NOMO-1 treated with DMSO at 0.1 percent for 48 hours (cell line): ENCODE data around the gene ID3.

Experiments used
- DNase-seq: peaks from one replicate; lab custom pipeline; 2025; ENCODE audit not compliant: unreplicated experiment; lab: John Stamatoyannopoulos, UW

The ID3 gene, protein sequence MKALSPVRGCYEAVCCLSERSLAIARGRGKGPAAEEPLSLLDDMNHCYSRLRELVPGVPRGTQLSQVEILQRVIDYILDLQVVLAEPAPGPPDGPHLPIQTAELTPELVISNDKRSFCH

GRCh38 chr1:23559136-23559984, at the start of gene ID3:
ID3 (minus strand) TSS chr1:23559501; CDS start chr1:23559426, 75 bp downstream.
- peak; percentile 95 for DNase-seq

DNA sequence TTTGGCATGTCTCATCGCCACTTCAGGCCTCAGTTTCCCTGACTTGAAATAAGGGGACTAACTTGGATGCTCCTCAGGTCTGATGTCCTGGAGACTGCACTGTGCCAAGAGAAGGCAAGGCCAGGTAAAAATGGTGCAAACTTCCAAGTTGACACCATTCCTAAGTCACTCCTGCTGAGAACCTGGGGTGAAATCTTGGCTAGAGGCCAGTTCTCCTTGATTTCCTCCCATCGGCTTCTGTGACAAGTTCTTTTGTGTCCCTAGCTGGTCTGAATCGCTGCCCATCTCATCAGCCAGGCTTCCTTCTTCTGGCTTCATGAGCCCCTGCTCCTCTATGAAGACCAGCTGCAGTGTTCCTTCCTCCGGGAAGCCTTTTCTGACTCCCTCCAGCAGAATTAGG, 48.6 kb upstream of the ID3 start:
- DNase-seq: no peak

GRCh38 chr1:23601968-23602876, 42.9 kb upstream of the ID3 start:
- DNase-seq: no peak

DNA sequence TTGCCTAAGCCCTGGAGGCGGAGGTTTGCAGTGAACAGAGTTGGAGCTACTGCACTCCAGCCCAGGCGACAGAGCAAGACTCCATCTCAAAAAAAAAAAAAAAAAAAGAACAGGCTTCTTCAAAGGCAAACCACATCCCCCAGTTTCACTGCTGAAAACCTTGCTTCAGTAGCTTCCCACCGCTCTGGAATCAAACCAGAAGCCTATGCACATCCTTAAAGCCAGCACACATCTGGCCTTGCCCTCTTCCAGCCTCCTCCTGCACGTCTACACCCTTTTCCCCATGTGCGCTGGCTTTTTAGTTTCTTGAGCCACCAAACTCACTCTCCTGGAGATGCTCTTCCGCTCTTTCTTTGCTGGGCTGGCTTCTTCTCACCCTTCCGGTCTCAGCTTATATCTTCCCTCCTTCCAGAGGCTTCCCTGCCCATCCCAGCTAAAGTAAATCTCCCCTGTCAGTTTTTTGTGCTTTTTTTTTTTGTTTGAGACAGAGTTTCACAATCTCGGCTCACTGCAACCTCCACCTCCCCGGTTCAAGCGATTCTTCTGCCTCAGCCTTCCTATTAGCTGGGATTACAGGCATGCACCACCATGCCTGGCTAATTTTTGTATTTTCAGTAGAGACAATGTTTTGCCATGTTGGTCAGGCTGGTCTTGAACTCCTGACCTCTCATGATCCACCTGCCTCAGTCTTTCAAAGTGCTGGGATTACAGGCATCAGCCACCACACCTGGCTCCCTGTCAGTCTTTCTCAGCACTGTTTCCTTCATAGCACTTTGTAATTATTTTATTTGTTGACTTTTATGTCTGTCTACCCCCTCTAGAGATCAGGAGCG, 42.0 kb upstream of the ID3 start:
- DNase-seq: no peak

DNA sequence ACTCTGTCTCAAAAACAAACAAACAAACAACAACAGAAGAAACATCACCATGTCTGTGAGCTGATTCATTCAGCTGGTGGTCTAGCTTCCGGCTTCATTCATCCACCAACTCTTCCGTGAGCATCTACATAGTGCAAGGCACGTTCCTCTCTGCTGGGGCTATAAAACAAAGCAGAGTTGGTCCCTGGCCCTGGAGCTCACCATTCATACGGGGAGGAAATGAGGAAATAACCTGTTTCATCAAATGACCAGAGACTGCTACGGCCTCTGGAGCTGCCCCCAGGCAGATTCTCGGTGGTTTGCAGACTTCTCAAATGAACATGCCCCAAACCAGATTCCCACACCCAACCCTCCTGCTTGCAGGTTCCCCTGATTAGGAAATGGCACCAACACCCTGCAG, 41.0 kb upstream of the ID3 start:
- DNase-seq: peak; percentile 8

- DNase-seq: no peak
These were observed 39.8 kb upstream of the ID3 start for GRCh38 chr1:23599125-23599524.

DNA sequence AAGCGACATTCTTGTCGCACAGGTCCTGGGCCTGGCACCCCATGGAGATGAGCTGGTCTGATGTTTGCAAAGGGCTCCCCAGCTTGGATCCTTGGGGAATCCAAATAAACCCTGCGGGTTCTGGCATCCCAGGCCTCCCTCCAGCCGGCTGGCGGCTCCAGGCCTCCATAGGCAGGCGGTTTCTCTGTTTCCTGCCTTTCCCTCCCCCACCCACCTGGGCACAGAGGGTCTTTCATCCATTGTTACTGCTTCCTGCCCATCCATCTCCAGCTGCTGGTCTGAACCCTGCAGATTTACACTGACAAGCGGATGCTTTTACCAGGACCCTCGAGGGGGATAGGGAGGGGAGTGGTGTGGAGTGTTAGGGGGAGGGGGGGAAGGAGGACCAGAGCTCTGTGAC, 39.1 kb upstream of the ID3 start:
- DNase-seq: no peak

GRCh38 chr1:23597635-23598388, 38.5 kb upstream of the ID3 start:
- no peak for DNase-seq

DNA sequence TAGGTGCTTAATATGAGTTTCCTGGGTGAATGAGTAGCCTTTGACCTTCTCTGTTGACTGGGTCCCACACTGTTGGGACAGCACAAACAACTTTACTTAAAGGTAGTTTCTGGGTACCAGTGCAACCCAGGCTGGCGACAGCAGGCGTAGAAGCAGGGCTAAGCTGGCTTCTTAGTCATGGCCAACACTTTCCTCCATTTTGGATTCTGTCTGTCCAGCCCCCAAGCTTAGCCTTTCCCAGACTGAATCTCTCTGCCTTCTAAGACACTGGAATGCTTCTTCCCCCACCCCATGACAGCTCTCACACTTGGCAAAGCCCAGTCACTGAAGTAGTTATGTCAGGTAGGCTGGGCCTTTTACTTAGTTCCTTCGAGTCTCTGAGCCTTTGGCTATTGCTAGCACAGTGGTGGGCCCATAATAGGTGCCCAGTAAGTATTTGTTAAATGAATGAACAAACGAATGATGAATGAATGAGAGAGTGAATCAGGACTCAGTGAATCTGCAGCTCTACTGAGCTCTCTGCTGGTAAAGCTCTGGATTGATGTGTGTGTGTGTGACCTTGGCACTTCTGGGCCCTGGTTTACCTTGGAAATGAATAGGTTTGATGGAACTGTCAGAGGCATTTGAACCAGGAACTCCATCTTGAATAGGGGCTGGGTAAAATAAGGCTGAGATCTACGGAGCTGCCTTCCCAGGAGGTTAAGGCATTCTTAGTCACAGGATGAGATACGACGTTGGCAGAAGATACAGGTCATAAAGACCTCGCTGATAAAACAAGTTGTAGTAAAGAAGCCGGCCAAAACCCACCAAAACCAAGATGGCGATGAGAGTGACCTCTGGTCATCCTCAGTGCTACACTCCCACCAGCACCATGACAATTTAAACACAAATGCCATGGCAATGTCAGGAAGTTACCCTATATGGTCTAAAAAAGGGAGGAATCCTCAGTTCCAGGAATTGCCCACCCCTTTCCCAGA, 37.4 kb upstream of the ID3 start:
- no peak for DNase-seq

- DNase-seq: peak; percentile 39
These were observed 35.6 kb upstream of the ID3 start for GRCh38 chr1:23594927-23595353.

GRCh38 chr1:23594149-23594907, 35.0 kb upstream of the ID3 start:
- DNase-seq: no peak

DNA sequence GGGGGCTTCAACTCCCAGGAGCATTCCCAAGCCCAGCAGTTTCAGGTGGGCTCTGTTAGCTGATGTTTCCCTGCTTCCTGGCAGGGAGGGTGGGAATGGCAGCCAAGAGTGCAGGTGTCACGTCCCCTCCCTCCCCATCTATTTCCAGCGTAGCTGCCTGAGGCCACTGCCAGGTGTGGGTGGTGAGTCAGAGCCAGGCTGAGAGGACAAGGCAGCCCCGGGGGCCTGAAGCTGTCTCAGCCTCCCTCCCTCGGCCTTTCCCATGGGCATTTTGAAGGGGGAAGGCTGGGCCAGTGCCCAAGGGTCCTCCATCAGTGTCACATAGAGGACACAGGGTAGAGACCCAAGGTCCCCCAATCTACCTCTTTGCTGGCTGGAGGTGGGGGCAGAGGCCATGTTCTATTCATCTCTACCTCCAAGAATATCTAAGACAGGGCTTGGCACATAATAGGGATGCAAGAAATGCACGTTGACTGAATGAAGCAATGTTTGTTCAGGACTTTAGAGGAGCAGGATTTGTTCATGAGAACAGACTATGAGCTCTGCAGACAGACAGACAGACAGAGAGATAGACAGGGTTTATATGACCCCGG, 34.4 kb upstream of the ID3 start:
- DNase-seq: no peak

DNA sequence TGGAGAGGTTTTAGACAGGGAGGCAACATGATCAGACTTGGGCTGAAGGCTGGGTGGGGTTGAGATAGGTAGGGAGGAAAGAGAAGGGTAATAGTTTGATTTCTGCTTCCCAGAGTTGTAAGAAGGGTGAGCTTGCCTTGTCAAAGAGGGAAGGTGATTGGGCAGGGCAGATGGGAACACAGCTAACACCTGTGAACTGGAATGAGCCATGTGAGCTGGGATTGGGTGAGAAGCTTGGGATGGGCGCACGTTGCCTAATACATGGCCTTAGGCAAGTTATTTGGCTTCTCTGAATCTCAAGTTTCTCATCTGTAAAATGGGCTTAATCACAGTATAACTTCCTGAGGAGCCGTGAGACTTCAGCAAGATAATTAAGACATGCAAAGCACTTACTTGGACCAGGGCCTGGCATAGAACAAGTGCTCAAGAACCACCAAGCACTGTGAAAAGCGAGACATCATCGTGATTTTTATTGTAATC, 33.8 kb upstream of the ID3 start:
- DNase-seq: no peak

- peak; percentile 12 for DNase-seq
These were observed 33.0 kb upstream of the ID3 start for GRCh38 chr1:23592209-23592892.

DNA sequence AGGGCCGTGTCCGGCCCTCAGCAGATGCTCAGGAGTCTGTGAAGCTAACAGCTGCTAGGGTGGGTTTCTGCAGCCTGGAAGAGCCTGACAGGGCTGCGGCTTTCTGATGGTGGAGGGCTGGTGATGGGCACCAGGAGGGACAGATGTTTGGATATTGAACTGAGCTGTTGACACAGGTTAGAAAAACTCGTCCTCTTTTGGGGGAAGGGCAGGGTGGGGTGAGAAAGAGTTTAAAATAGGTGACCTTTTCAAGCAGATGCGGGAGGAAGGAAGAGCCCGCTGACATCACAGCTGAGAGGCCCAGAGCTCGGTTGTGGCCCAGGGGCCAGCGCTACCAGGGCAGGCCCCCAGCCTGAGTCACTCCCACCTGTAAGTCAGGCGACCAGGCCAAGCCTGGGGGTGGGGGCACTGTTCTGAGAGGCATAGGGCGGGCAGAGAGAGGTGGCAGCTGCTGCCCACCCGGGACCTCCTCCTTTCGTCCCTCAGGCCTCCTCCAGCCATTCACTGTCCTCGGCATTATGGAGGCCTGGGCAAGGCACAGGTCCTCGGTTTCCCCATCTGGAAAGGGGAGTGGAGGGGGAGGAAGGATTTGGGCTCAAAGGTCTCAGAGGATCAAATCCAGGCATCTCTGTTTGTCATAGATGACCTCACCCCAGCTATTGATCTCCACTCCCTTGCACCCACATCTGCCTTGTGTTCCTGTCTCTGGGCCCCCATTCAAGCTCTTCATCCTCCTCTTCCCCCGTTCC, 32.3 kb upstream of the ID3 start:
- DNase-seq: no peak

DNA sequence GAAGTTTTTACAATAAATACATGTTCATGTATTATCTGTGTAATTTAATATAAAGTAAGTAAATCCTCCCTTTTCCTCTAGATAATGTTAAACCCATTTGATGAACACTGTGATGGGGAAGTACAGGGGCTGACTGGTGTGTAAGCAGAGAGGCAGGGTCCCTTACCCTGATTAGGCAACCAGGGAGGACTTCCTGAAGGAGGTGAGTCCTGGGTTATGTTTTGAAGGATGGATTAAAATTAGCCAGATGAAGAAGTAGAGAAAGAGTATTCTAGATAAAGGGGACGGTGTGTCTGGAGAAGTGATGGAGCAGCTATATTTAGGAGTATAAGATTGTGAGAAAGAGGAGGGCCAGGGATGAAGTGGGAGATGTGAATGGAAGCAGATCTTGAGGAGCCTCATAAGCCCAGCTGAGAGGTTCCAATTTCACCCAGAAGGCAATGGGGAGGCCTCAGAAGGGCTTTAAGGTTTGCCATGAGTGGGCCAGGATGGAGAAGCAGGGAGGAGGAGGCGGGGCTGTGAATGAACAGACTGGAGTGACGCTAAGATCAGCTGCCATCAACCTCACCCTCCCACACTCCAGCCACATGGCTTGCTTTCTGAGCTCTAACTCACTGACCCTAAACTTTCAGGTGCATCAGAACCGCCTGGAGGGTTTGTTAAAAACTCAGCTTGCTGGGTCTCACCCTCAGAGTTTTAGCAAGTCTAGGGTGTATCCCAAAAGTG, 30.9 kb upstream of the ID3 start:
- DNase-seq: no peak
